22Rv1 (cell line): Measurements from ENCODE around the gene BACH2.

Experiments used
- ZFX ChIP-seq: fragments of 450-650 bp; IDR thresholded peaks from 2 replicates; pipeline ENCODE4 v1.6.1; 2017; ENCODE audit warnings: antibody characterized with exemption, borderline replicate concordance
- TF ChIP-seq, protein P1 (sequence below): fragments of 450-650 bp; IDR thresholded peaks from 2 replicates; pipeline ENCODE4 v1.5.1; 2017; ENCODE audit warnings: mild to moderate bottlenecking

DNA sequence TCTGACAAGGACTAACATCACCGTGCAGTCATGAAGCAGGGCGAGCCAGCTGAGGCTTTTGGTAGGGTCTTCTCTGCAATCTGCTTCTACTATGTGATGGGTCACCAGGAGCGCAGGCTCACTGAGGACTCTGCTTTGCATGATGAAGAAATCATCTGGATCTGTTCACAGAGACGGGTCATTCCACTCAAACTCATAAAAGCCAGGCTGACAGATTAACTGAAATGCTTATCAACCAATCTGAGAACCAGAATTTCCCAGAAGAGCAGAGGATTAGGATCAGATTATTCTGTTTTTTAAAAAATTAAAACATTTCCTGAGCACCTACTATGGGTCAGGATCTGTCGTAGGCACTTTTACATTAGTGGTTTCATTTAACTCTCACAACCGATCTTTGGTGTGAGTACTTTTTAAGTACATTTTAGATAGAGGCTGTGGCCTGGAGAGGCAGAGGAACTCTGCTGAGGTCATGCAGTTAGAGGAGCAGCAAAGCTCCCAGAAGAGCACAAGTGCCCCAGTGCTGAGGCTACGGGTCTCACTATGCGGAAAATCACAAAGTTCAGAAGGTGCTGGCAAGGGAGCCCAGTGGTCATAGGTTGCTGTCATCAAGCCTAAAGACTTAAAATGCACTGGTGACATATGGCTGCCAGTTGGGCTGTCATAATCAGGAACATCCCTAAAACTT, 109.1 kb downstream of the BACH2 start:
- TF ChIP-seq, protein P1, sequence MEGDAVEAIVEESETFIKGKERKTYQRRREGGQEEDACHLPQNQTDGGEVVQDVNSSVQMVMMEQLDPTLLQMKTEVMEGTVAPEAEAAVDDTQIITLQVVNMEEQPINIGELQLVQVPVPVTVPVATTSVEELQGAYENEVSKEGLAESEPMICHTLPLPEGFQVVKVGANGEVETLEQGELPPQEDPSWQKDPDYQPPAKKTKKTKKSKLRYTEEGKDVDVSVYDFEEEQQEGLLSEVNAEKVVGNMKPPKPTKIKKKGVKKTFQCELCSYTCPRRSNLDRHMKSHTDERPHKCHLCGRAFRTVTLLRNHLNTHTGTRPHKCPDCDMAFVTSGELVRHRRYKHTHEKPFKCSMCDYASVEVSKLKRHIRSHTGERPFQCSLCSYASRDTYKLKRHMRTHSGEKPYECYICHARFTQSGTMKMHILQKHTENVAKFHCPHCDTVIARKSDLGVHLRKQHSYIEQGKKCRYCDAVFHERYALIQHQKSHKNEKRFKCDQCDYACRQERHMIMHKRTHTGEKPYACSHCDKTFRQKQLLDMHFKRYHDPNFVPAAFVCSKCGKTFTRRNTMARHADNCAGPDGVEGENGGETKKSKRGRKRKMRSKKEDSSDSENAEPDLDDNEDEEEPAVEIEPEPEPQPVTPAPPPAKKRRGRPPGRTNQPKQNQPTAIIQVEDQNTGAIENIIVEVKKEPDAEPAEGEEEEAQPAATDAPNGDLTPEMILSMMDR = no peak
- TF ChIP-seq ZFX = no peak
